ENCODE data around the gene ENGASE. TPM values are rescaled to one million over a fixed set of nuclear protein-coding genes. Genes with fewer than 3 reads are reported as not detected.

ENGASE gene
- total RNA-seq, 4 donors from 2014 or later: 10.4 to 23.7 (median 19.1) TPM

- 94% methylated on average over 15 of the region's 17 CpGs for WGBS
- Histone ChIP-seq H3K9me3 (no peaks in the 10 kb centered on the region), H3K36me3 (peaks cover 22 to 86% (median 77%) of the 10 kb centered on the region in 4 donors), H3K4me1 (peaks cover 12 to 28% (median 17%) of the 10 kb centered on the region in 4 donors), H3K27me3 (no peaks in the 10 kb centered on the region), H3K27ac (replicated peaks in 1 of 4) (no peak overlapping the region), H3K4me3 (no peak overlapping the region)
- intact Hi-C loops (cut with DNase I): loop anchor here (5.0 kb wide), 1 partner anchor 34 kb away; no protein-coding TSS in a partner anchor
- no peak for DNase-seq (ENCODE audit: extremely low spot score)
- no peak for TF ChIP-seq EP300 (IDR thresholded peaks at IDR 0.05)
- no peak for TF ChIP-seq CTCF (IDR thresholded peaks at IDR 0.05)
- TF ChIP-seq POLR2A (IDR thresholded peaks at IDR 0.05; ENCODE audit: low read depth): no peak
- no peak for TF ChIP-seq POLR2AphosphoS5 (IDR thresholded peaks at IDR 0.05)
Measured at GRCh38 chr17:79080761-79081290, 6.2 kb downstream of the ENGASE start.

DNA sequence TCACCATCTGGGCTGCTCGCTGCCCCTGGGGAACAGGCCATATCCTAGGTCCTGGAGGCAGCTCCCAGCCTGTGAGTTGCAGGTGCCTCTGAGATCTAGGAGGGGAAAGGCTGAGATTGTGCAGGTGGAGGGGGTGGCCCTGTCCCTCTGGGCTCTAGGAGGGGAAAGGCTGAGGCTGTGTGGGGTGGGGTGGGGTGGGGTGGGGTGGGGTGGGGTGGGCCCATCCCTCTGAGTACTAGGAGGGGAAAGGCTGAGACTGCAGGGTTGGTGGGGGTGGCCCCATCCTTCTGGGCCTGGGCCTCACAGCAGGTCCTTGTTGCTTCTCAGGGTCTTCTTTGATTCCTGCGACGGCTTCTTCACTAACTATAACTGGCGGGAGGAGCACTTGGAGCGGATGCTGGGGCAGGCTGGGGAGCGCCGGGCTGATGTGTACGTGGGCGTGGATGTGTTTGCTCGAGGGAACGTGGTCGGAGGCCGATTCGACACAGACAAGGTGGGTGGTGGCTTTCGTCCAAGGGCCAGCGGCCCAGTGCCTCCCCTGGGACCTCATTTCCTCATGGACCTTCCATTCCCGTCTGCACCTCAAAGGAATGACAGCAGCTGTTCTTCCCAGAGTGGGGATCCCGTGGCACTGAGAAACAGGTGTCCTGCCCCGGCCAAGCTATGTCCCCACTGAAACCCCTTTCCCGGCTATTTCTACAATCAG is 7.1 kb downstream of the ENGASE start:
- H3K36me3 ChIP-seq: peaks cover 24 to 95% (median 86%) of the 10 kb centered on the region in 4 donors
- H3K4me3 ChIP-seq: no peak overlapping the region
- no peaks in the 10 kb centered on the region for H3K27me3 ChIP-seq
- no peak for TF ChIP-seq POLR2AphosphoS5 (IDR thresholded peaks at IDR 0.05)
- TF ChIP-seq EP300 (IDR thresholded peaks at IDR 0.05): no peak
- no peak for TF ChIP-seq CTCF (IDR thresholded peaks at IDR 0.05)
- no peak for TF ChIP-seq POLR2A (IDR thresholded peaks at IDR 0.05; ENCODE audit: low read depth)
- peaks cover 3 to 19% (median 9%) of the 10 kb centered on the region in 4 donors for H3K4me1 ChIP-seq
- H3K27ac ChIP-seq (replicated peaks in 1 of 4): no peak overlapping the region
- no peaks in the 10 kb centered on the region for H3K9me3 ChIP-seq
- 77% methylated on average over 8 of the region's 20 CpGs for WGBS
- DNase-seq (ENCODE audit: extremely low spot score): no peak
- intact Hi-C loops (cut with DNase I): loop anchor here (5.0 kb wide), 1 partner anchor 34 kb away; no protein-coding TSS in a partner anchor

- Histone ChIP-seq H3K36me3 (peaks cover 24 to 99% (median 94%) of the 10 kb centered on the region in 4 donors), H3K27me3 (no peaks in the 10 kb centered on the region), H3K4me3 (no peak overlapping the region), H3K9me3 (no peaks in the 10 kb centered on the region), H3K4me1 (peaks cover 0 to 10% (median 7%) of the 10 kb centered on the region in 4 donors), H3K27ac (replicated peaks in 1 of 4) (no peak overlapping the region)
- WGBS: 59% methylated on average over 28 of the region's 41 CpGs
- intact Hi-C loops (cut with DNase I): loop anchor here (5.0 kb wide), 1 partner anchor 35 kb away; no protein-coding TSS in a partner anchor
- no peak for DNase-seq (ENCODE audit: extremely low spot score)
- TF ChIP-seq POLR2A (IDR thresholded peaks at IDR 0.05; ENCODE audit: low read depth) (no peak), CTCF (IDR thresholded peaks at IDR 0.05) (peak; percentile 69 to 92 (median 77)), EP300 (IDR thresholded peaks at IDR 0.05) (no peak)
Measured at GRCh38 chr17:79082311-79083190, 7.9 kb downstream of the ENGASE start.

DNA sequence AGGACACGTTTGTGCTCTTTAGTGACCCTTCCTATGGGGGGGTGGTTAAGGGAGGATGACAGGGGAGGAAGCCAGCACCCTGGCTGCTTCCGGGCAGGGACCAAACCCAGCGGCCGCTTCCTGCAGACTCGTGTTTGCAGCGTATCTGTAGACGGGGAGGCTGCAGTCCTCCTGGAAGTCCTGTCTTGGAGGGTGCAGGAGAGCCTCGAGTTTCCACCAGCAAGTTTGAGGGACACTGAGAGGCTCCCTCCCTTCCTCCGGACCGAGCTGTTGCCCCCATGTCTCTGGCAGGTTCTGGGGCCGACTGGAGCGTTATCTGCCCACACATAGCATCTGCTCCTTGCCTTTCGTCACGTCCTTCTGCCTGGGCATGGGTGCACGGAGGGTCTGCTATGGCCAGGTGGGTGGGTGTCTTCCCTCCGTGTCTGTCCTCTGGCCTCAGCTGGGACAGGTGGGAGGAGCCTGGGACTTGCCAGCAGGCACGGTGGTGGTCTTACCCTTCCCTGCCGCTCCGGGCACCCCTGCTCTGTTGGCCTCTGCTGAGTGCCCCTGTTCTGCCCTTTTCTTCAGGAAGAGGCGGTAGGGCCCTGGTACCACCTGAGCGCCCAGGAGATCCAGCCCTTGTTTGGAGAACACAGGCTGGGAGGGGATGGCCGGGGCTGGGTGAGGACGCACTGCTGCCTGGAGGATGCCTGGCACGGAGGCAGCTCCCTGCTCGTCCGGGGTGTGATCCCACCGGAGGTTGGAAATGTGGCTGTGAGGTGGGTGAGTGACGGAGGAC is 8.8 kb downstream of the ENGASE start:
- H3K27ac ChIP-seq (replicated peaks in 1 of 4): no peak overlapping the region
- no peaks in the 10 kb centered on the region for H3K9me3 ChIP-seq
- peaks cover 24 to 96% (median 86%) of the 10 kb centered on the region in 4 donors for H3K36me3 ChIP-seq
- TF ChIP-seq EP300 (IDR thresholded peaks at IDR 0.05) (no peak), POLR2A (IDR thresholded peaks at IDR 0.05; ENCODE audit: low read depth) (no peak), POLR2AphosphoS5 (IDR thresholded peaks at IDR 0.05) (no peak), CTCF (IDR thresholded peaks at IDR 0.05) (no peak)
- intact Hi-C loops (cut with DNase I): loop anchor here (5.0 kb wide), 1 partner anchor 36 kb away; no protein-coding TSS in a partner anchor
- WGBS: 85% methylated on average over 24 of the region's 28 CpGs
- peaks cover 0 to 8% (median 7%) of the 10 kb centered on the region in 4 donors for H3K4me1 ChIP-seq
- no peak overlapping the region for H3K4me3 ChIP-seq
- DNase-seq (ENCODE audit: extremely low spot score): no peak
- no peaks in the 10 kb centered on the region for H3K27me3 ChIP-seq
